Stimulated activated CD4-positive, alpha-beta T cell treated with anti-CD3 and anti-CD28 coated beads, TNF-alpha, amount 100 ng/mL, for 24 hours (primary cell): ENCODE data around the gene BAHCC1.

Experiments
- DNase-seq, 3 experiments: peaks; one replicate each; pipeline ENCODE4 v3.0.0-alpha.2; 2020; ENCODE audit warnings: low read depth in 3 of 3

The BAHCC1 gene

GRCh38 chr17:81398176-81398831 is 3.0 kb downstream of the BAHCC1 start:
- no peak for DNase-seq

- no peak for DNase-seq
These were observed 3.7 kb downstream of the BAHCC1 start for GRCh38 chr17:81398832-81399411.

- no peak for DNase-seq
These were observed 4.4 kb downstream of the BAHCC1 start for GRCh38 chr17:81399481-81400153.

DNA sequence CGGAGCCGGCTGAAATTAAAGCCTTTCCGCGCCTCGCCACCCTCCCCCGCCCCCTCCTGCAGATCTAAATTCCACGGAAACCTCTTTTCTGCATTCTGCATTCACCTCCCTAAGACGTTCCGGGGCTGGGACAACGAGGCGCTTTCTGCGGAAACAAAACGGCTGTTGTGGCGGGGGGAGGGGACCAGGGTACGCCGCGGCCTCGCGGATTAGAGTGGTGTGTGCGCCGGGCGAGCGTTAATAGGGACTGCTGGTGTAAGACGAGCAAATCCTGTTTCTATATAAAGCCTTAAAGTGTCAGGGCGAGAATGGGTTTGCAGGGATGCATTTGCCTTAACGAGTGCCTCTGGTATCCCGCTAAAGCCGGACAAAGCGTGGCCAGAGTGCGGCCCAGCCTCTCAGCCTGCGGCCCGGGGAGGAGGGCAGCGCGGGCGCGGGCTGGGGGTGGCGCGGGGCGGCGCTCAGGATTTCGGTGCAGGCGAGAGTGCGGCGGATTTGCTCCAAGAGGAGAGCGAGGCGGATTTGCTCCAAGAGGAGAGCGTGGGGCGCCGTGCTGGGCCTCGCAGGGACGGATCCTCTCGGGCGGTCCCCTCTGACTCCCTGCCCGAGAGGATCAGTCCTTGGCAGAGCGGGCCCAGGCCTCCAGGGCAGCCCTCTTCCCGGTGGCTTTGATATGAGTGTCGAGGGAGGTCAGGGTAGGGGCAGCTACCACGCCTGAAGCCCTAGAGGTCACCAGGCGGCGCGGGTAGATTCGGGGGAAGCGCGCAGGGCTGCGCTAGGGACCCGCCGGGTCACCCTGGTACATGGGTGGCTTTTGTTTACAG is 5.1 kb downstream of the BAHCC1 start:
- DNase-seq, result no peak

DNA sequence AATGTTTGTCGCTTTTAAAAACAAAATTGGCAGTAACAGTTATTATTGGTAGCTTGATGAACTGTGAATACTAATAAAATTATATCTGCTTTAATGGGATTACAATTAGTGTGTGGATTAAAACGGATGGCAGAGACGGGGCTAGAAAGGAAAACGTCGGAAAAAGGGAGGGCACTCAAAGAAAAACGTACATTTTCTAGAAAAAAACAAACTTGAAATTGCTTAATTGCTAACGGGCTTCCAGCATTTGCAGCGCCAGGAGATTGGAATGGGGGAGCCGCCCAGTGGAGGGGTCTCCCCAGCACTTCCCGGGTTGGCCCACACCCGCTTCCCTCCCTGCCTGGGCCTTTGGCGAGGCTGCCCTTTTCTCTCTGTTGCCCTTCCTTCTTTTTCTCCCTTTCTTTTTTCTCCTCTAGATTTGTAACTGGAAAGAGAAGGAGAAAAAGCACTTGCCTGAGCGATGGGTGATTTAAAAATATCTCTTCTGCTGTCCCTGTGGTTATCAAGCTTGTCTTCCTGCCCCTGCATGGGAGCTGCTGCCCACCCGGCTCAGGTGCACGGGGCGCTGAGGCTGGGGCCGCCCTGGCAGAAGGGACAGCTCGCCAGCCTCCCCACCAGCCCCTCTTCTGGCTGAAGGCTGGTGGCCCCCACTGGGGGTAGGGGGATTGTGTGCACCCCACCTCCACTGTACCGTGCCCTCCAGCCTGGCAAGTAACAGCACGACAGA is 5.9 kb downstream of the BAHCC1 start:
- DNase-seq, result no peak

GRCh38 chr17:81401723-81402529 is 6.7 kb downstream of the BAHCC1 start:
- DNase-seq, result no peak

DNA sequence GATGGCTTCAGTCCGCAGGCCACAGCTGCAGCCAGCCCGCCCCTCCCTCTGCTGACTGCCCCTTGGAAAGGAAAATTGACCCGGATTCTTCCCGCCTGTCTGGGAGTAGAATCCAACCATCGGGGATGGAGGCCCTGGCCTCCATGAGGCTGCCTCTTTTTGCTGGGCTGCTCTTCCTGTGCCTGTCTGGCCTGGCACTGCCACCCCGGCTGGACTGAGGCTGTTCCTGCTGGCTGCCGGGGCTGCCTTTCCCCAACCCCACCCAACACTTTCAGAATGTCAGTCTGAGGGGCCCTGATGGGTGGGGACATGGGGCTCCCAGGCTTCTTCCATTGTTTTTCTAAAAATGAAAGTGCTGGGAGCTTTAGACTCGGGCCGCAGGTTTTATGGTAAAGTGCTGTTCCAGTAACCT is 7.3 kb downstream of the BAHCC1 start:
- no peak for DNase-seq

GRCh38 chr17:81402981-81403467 is 7.8 kb downstream of the BAHCC1 start:
- DNase-seq, result no peak

- no peak for DNase-seq
These were observed 8.6 kb downstream of the BAHCC1 start for GRCh38 chr17:81403671-81404534.

- no peak for DNase-seq
These were observed 9.4 kb downstream of the BAHCC1 start for GRCh38 chr17:81404558-81405165.

- no peak for DNase-seq
These were observed 10.2 kb downstream of the BAHCC1 start for GRCh38 chr17:81405411-81405872.

DNA sequence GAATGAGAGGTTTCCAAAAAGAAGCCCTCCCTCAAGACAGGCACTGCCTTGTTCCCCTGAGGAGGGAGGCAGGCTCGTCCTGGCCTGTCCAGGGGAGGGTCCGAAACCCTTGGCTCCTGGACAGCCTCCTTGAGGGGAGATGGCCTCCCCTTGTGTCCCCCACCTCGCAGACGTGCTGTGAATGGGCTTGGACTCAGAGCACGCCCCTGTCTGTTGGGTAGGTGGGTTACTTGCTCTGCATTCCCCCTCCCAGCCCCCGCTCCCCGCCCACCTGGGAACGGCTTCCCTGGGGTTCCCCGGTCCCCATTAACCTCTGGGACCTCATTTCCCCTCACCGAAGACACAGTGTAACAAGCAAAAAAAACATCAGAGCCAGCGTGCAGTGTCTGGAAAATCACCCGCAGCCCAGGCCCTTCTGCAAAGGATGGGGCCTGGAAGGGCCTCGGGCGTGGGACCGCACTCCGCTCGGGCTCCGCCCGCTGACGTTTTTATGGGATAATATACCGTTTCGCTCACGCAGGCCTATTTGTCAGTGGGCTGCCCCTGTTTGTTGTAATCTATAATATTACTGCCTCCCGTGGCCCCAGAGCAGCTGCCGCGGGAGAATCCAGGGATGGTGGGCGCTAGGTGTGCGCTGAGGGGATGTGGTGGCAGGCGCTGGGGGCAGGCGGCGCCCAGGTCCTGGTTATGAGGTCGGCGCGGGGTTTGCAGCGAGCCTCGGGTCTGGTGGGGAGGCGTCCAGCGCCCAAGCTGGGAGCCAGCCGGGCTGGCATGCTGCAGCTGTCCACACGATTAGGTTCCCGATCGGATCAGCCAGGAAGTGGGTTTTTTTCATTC is 11.1 kb downstream of the BAHCC1 start:
- no peak for DNase-seq

DNA sequence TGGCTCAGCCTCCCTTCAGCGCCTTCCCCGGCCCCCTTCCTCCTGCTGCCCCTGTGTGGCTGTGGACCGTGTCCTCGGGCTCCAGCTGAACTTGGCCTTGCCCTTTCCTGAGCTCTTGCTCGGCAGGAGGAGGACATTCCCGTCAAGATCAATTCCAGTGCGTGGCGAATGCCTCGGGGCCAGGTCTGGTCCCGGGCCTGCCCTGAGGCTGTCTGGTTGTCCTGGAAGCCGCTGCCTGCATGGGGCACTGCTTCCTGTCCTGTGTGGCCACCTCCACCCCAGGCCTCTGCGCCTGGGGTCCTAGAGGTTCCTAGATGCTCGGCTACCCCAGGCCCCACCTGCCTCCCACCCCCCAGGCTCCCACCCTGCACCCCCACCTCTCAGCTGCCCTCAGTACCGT is 12.8 kb downstream of the BAHCC1 start:
- no peak for DNase-seq

GRCh38 chr17:81409190-81409935 is 14.1 kb downstream of the BAHCC1 start:
- DNase-seq, result no peak

DNA sequence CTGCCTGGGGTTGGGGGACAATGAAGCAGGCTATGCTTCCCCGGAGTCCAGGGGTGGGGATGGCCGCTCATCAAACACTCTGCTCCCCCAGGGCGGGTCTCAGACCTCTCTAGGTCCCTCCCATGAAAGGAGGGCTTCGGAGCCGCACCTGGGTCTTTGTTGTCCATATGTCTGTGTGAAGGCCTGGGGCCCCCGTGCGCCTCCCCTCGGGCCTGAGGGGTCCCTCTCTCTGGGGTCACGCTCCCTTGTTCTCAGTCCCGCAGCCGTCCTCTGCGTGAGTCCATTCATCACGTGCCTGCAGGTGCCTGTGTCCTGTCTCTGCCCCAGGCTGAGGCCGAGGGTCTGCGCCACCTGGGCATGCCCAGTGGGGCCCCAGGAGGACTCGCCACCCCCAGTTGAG is 15.6 kb downstream of the BAHCC1 start:
- no peak for DNase-seq

GRCh38 chr17:81411305-81411704 is 16.0 kb downstream of the BAHCC1 start:
- no peak for DNase-seq

DNA sequence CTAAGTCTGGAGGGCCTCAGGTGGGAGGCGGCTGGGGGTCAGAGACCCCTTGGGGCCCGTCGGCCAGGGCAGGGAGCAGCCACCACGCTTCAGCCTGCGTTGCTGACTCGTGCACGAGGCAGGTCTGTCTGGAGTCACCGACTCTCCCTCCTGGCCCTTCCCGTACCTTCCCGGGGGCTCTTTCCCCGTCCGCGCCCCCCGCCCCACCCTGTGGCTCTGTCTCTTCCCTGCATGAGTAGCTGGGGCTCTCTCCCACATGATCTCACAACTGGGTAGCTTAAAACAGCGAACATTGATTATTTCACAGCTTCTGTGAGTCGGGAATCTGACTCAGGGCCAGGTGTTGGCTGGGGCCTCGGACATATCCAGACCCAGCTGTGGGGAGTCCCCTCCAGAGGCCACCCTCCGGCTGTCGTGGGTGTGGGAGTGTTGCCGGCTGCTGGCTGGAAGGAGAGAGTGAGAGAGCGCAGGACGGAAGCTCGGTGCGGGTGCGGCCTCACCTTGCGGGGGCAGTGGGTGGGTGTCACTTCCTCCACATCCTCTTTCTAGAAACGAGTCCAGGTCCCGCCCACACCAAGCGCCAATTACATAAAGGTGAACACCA is 17.3 kb downstream of the BAHCC1 start:
- peak in 1 of 3 experiments; percentile 62 for DNase-seq
